NCI-H2196 treated with DMSO at 0.1 percent for 48 hours (cell line): Measurements from ENCODE around the gene TPCN1.
"Not testable (repeated sequence)": the region's sequence is repeated elsewhere in the genome, so short reads cannot be mapped to it uniquely, and the experiment has no call there.

ENCODE experiments used
- DNase-seq: peaks from one replicate; lab custom pipeline; 2025; ENCODE audit not compliant: unreplicated experiment; lab: John Stamatoyannopoulos, UW

Gene TPCN1

GRCh38 chr12:113196582-113196981 is 24.7 kb upstream of the TPCN1 start:
- DNase-seq = no peak

DNA sequence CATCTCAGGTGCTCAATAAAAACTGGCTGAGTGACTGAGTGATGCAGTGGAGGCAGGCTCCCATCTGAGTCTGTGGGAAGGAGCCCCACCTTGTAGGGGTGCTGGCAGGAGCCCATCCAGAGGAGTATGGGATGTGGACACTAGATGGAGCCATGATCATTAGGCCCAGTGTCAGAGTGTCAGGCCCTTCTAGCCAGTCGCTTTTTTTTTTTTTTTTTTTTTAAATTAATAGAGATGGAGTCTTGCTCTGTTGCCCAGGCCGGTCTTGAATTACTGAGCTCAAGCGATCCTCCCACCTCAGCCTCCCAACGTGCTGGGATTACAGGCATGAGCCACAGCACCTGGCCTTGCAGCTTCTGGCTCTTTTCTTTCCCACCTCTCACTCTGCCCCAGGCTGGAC is 24.3 kb upstream of the TPCN1 start:
- peak; percentile 50 for DNase-seq

GRCh38 chr12:113197518-113198077 is 23.7 kb upstream of the TPCN1 start:
- DNase-seq = no peak

- DNase-seq = no peak
Measured at GRCh38 chr12:113198296-113198695, 23.0 kb upstream of the TPCN1 start.

- DNase-seq = no peak
Measured at GRCh38 chr12:113200021-113200797, 21.1 kb upstream of the TPCN1 start.

DNA sequence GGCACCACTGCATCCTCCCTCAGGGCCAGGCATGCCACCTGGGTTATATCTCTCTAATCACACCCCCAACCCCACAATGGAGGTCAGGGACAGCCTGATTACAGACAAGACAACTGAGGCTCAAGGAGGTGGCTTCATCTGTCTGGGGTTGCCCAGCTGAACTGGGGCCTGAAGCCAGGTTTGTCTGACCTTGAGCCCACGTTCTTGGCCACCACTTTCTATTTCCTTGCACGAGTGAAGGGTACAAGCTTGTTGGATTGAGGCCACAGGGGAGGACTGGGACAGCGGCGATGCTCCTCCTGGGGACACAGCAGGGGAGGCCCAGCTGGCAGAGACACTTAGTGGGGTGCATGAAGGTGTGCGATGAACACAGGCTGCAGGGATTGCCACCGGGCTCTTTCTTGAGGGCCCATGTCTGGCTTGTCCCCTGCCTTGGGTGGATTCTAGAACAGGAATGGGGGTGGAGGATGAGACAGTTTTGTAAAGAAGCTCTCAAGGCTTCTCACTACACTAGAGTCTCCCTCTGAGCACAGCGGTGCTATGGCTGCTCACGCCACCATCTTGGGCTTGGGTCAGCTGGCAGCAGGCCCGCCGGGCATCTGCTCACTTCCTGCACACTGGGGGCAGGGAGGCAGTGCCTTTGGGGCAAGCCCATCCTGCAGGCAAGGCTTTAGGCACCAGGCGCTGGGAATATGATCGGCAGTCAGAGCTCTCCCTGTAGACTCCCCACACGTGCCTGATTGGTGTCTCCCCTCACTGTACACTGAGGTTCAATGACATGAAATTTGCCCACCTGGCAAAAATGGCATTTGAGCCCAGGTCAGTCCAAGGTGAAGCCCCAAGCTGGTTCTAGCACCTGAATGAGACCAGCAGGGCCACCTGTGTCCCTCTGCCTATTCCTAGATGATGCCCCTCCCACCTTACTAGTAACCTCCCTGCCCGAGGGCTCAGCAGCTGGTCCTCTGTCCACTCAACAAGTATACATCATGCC is 19.8 kb upstream of the TPCN1 start:
- DNase-seq = no peak

GRCh38 chr12:113202300-113203075 is 18.8 kb upstream of the TPCN1 start:
- no peak for DNase-seq

DNA sequence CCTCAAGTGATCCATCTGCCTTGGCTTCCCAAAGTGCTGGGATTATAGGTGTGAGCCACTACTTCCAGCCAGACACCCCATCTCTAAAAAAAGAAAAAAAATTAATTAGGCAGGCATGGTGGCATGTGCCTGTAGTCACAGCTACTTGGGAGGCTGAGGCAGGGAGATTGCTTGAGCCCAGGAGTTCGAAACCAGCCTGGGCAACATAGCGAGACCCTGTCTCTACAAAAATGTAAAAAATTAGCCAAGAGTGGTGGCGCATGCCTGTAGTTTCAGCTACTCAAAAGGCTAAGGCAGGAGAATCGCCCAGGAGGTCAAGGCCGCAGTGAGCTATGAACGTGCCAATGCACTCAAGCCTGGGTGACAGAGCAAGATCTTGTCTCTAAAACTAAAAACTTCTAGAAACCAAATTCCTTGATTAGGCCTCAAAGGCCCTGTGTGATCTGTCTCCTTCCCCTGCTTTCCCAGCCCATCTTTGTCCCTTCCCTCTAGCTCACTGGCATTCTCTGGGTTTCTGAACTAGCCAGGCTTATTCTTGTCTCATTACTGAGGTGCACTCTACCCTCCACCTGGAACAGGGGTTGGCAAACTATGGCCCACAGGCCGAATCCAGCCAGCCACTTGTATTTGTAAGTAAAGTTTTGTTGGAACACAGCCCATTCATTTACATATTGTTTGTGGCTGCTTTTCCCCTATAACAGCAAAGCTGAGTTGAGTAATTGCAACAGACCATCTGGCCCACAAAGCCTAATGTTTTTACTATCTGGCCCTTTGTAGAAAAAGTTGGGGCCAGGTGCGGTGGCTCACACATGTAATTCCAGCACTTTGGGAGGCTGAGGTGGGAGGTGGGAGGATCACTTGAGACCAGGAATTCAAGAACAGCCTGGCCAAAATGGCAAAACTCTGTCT is 17.2 kb upstream of the TPCN1 start:
- DNase-seq = no peak

DNA sequence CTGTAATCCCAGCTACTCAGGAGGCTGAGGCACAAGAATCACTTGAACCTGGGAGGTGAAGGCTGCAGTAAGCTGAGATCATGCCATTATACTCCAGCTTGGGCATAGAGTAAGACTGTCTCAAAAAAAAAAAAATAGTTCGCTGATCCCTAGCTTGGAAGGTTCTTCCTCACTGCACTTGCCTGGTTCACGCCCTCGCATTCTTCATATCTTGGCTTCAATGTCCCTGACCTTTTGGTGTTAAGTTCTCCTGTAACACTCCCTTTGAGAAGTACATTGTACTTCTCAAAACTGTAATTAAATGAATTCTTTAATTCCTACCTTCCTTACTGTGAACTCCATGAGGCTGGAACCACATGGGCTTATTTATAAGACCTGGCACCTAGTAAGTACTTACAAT is 16.5 kb upstream of the TPCN1 start:
- DNase-seq = no peak

- DNase-seq = not testable (repeated sequence)
Measured at GRCh38 chr12:113206802-113207201, 14.5 kb upstream of the TPCN1 start.

DNA sequence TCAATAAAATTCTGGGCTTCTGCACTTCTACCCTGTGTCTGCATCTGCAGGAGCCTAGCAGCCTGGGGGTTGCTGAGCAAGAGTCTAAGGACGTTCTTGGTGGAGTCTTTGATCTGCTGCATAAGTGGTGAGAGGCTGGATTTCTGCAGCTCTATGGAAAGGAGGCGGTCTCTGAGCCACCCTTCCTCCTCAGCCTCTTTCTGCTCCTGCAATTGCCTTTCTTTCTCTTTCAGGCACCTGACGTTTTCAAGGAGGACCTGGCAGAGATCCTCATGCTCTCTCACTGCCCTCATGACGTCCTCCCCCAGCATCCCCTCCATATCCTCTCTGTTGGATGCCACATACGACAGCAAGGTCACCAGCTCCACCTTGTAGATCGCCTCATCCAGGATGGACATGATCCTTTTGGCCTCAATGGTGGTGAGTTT is 13.6 kb upstream of the TPCN1 start:
- no peak for DNase-seq

GRCh38 chr12:113208041-113208934 is 13.0 kb upstream of the TPCN1 start:
- DNase-seq = no peak

- no peak for DNase-seq
Measured at GRCh38 chr12:113211160-113211559, 10.1 kb upstream of the TPCN1 start.

DNA sequence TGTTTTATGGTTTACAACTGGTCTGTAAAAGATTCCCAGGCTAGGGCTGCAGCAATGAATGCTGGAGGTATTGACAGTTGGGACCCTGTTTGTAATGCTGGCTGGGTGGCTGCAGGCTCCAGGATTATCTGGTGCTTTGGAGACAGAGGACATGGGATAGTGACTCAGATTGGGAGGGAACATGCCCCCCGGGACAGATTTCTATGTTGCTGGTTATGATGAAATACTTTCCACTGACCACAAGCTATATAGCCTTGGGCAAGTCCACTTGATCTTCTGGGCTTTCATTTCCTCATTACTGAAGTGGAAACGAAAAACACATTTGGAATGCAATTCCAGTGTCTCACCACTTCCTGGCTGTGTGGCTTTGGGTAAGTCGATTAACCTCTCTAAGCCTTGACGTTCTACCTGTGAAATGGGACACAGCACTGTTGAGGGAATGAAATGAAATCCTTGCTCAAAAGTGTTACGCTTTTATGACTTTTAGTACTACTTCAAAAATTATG is 6.3 kb upstream of the TPCN1 start:
- no peak for DNase-seq

DNA sequence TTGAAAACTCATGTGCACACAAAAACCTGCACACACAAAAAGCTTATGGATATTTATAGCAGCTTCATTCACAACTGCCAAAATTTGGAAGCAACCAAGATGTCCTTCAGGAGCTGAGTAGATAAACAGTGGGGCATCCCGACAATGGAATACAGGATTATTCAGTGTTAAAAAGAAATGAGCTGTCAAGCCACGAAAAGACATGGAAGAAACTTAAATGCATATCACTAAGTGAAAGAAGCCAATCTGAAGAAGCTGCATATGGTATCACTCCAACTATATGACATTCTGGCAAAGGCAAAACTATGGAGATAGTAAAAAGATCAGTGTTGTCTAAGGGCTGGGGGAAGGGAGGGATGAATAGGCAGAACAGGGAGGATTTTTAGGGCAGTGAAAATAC is 5.2 kb upstream of the TPCN1 start:
- DNase-seq = no peak

DNA sequence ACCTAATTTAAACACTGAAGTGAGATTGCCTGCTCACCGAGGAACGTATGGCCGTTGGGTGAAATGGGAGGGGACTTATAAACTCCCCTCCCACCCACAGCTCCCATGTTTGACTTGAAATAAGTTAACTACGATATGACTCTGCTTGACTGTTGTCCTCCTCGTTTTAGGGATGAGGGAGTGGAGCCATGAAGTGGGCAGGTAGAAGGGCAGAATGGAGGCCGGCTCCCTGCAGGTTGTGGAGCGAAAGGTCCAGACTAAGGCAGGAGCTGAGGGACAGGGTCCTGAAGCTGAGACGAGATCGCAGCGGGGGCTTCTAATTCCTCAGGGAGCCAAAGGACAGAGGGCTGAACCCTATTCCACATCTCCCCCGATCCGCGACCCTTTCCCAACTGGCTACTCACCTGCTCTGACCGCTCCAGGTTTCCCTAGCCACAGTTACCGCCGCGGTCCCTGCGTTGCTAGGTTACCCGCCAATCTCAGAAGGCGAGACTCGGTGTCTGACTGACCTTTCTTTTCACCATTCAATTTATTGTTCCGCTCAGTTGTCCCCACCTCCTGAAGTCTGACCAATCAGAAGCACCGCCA is 577 bp upstream of the TPCN1 start:
- no peak for DNase-seq

- no peak for DNase-seq
Measured at GRCh38 chr12:113221997-113222729, 899 bp downstream of the TPCN1 start.
